ENCODE measurements around the gene ATP5IF1.

ATP5IF1 gene

DNA sequence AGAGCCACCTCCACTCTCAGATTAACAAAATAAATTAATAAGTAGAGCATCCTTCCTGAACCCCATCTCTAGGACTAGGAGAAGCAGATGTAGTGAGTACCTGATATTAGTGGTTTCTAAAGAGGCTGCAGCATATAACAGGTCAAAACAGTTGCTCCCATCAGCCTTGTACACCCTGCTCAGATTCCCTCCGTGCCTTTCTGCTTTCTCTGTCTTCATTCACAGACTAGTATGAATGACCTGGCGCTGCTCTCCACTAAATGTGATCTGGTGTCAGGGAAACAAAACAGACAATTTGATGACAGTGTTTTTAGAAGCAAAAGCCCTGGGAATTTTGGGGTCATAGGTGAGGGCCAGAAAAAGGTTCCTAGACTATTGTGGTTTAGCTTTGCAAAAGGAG is 31.7 kb downstream of the ATP5IF1 start:
- Histone ChIP-seq H3K4me3 (replicated peaks; ENCODE audit: insufficient read depth, low read length) (no peak overlapping the region), H3K27me3 (ENCODE audit: insufficient read depth, poor library complexity, severe bottlenecking) (no peaks in the 10 kb centered on the region), H3K27ac (replicated peaks) (no peak overlapping the region)
- TF ChIP-seq, protein P1, sequence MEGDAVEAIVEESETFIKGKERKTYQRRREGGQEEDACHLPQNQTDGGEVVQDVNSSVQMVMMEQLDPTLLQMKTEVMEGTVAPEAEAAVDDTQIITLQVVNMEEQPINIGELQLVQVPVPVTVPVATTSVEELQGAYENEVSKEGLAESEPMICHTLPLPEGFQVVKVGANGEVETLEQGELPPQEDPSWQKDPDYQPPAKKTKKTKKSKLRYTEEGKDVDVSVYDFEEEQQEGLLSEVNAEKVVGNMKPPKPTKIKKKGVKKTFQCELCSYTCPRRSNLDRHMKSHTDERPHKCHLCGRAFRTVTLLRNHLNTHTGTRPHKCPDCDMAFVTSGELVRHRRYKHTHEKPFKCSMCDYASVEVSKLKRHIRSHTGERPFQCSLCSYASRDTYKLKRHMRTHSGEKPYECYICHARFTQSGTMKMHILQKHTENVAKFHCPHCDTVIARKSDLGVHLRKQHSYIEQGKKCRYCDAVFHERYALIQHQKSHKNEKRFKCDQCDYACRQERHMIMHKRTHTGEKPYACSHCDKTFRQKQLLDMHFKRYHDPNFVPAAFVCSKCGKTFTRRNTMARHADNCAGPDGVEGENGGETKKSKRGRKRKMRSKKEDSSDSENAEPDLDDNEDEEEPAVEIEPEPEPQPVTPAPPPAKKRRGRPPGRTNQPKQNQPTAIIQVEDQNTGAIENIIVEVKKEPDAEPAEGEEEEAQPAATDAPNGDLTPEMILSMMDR (IDR thresholded peaks at IDR 0.05; ENCODE audit: insufficient read depth, low read length) = no peak
- TF ChIP-seq REST (IDR thresholded peaks at IDR 0.05; ENCODE audit: insufficient replicate concordance, low read depth) (no peak), GABPA (IDR thresholded peaks at IDR 0.05; ENCODE audit: low read depth) (no peak), POLR2AphosphoS5 (IDR thresholded peaks at IDR 0.05; ENCODE audit: low read depth) (no peak), SPI1 (IDR thresholded peaks at IDR 0.05; ENCODE audit: borderline replicate concordance, low read depth) (no peak)
- DNase-seq (ENCODE audit: low read depth in 1 of 2, low spot score in 1 of 2) = no peak

GRCh38 chr1:28269529-28269928 is 33.6 kb downstream of the ATP5IF1 start:
- TF ChIP-seq POLR2AphosphoS5 (IDR thresholded peaks at IDR 0.05; ENCODE audit: low read depth) (no peak), REST (IDR thresholded peaks at IDR 0.05; ENCODE audit: insufficient replicate concordance, low read depth) (no peak), GABPA (IDR thresholded peaks at IDR 0.05; ENCODE audit: low read depth) (no peak), SPI1 (IDR thresholded peaks at IDR 0.05; ENCODE audit: borderline replicate concordance, low read depth) (no peak)
- TF ChIP-seq, protein P1 (IDR thresholded peaks at IDR 0.05; ENCODE audit: insufficient read depth, low read length) = no peak
- H3K27me3 ChIP-seq (ENCODE audit: insufficient read depth, poor library complexity, severe bottlenecking) = no peaks in the 10 kb centered on the region
- DNase-seq (ENCODE audit: low read depth in 1 of 2, low spot score in 1 of 2) = no peak
- H3K27ac ChIP-seq (replicated peaks) = no peak overlapping the region
- no peak overlapping the region for H3K4me3 ChIP-seq (replicated peaks; ENCODE audit: insufficient read depth, low read length)

- DNase-seq (ENCODE audit: low read depth in 1 of 2, low spot score in 1 of 2) = no peak
- Histone ChIP-seq H3K27me3 (ENCODE audit: insufficient read depth, poor library complexity, severe bottlenecking) (no peaks in the 10 kb centered on the region), H3K4me3 (replicated peaks; ENCODE audit: insufficient read depth, low read length) (no peak overlapping the region), H3K27ac (replicated peaks) (no peak overlapping the region)
- TF ChIP-seq REST (IDR thresholded peaks at IDR 0.05; ENCODE audit: insufficient replicate concordance, low read depth) (no peak), POLR2AphosphoS5 (IDR thresholded peaks at IDR 0.05; ENCODE audit: low read depth) (no peak), GABPA (IDR thresholded peaks at IDR 0.05; ENCODE audit: low read depth) (no peak), SPI1 (IDR thresholded peaks at IDR 0.05; ENCODE audit: borderline replicate concordance, low read depth) (no peak)
- TF ChIP-seq, protein P1 (IDR thresholded peaks at IDR 0.05; ENCODE audit: insufficient read depth, low read length) = no peak
Measured at GRCh38 chr1:28272215-28272852, 36.4 kb downstream of the ATP5IF1 start.
